ENCODE data around the gene SRM.

Gene SRM

DNA sequence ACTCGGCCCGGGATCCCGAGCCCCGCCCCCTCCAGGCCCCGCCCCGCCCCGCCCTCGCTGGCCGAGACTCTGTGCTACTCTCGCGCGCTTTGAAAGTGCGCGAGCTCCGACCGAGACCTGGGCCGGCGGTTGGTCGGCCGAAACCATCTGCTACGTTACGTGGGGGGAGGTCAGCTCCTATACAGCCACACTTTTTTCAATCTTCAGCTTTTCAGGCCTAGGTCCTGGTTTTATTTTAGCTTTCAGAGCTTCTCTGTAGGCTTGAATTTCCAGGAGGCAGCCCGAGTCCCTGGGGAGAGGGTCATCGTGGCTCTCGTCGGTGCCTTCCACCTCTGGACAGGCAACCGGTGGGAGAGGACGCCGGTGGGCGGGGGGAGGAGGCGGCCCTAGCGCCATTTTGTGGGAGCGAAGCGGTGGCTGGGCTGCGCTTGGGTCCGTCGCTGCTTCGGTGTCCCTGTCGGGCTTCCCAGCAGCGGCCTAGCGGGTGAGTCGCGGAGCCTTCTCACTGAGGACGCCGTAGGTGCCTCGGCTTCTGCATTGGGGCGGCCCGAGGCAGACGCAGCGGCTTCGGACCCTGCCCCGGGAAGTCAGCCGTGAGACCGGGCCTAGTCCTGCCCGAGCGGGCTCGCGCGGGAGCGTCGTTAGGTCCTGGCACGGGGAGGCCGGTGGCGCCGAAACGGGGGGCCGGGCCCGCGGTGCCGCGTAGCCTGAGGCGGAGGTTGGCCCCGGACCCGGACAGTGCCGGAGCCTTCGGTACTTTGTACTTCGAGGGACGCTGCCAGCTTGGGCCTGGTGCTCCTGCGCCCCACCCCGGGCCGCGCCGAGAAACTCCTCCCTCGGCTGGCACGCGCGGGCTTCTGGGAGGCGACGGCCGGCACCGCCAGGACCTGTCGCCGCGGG is 47.3 kb downstream of the SRM start, which contains the start of gene TARDBP:
TSS of gene TARDBP (plus strand) at position 395 of the 900 bp plus-strand sequence. CDS start 1,074 bp downstream, outside the sequence.
- DNase-seq: peak; percentile 80
